ENCODE data around the gene ACOX3. TPM values are rescaled to one million over a fixed set of nuclear protein-coding genes. Genes with fewer than 3 reads are reported as not detected.

Gene ACOX3
- total and polyA plus RNA-seq, 10 of the 15 experiments (the other 5 are each of a cell fraction or from before 2014, with no cell fraction given) = 2.0 to 24.5 (median 14.0) TPM

- TF ChIP-seq BACH1 (IDR thresholded peaks at IDR 0.05; ENCODE audit: borderline replicate concordance) = no peak
Measured at GRCh38 chr4:8472689-8473197, 32.2 kb upstream of the ACOX3 start (continued).

- no peak overlapping the region for H3K9ac ChIP-seq (ENCODE audit: control insufficient read depth, insufficient read depth, low read length)
- ChIA-PET POLR2A (no interaction called here), SMC1A (ENCODE audit: uncharacterized antibody, unreplicated experiment) (interaction anchor here (1.7 kb wide), 1 partner anchor 14 kb away, joined by 3 read pairs; no protein-coding TSS in a partner anchor), RAD21 (ENCODE audit: unreplicated experiment) (no interaction called here), CTCF (interaction anchor here (0.6 to 0.9 kb wide), 2 partner anchors 75 to 133 kb away, joined by 3 read pairs; no protein-coding TSS in a partner anchor)
- no TSS peak for BruUV-seq (replicated peaks)
- FAIRE-seq = no peak
- H3K4me3 ChIP-seq = no peak overlapping the region
- in situ Hi-C loops (cut with MboI) (no loop called here), intact Hi-C loops (cut with micrococcal nuclease; ENCODE audit: unreplicated experiment) (no loop called here)
- no peak for TF ChIP-seq TARDBP (IDR thresholded peaks at IDR 0.05; ENCODE audit: borderline replicate concordance)
- TF ChIP-seq LARP7 (IDR thresholded peaks at IDR 0.05) = no peak
- no peak for TF ChIP-seq FOXM1 (IDR thresholded peaks at IDR 0.05; ENCODE audit: low read depth, low read length)
- TF ChIP-seq TCF7 (IDR thresholded peaks at IDR 0.05; ENCODE audit: borderline replicate concordance) = no peak
- no peak for TF ChIP-seq SPI1 (IDR thresholded peaks at IDR 0.05; ENCODE audit: borderline replicate concordance, insufficient read depth, low read depth, low read length)
- H3K9me3 ChIP-seq (replicated peaks; ENCODE audit: control insufficient read depth, insufficient read depth, low read length) = no peaks in the 10 kb centered on the region
- peaks cover 9 to 12% of the 10 kb centered on the region in 2 experiments for H3K36me3 ChIP-seq (ENCODE audit: control insufficient read depth in 2 of 2, insufficient read depth in 2 of 2, low read length in 1 of 2)
- no peaks in the 10 kb centered on the region for H3K27me3 ChIP-seq (replicated peaks in 1 of 2; ENCODE audit: control insufficient read depth in 2 of 2, insufficient read depth in 2 of 2, low read length in 1 of 2)
- 87% methylated on average over 8 of the region's 8 CpGs for WGBS (ENCODE audit: insufficient coverage, insufficient replicate concordance, low lambda C conversion rate, missing lambda C conversion rate)
- DNase-seq (ENCODE audit: low read depth, low spot score) = no peak
- H4K20me1 ChIP-seq (ENCODE audit: control insufficient read depth, insufficient read depth) = no peaks in the 10 kb centered on the region
- no peaks in the 10 kb centered on the region for H3K79me2 ChIP-seq (ENCODE audit: control insufficient read depth, insufficient read depth, low read length)
- no peak overlapping the region for H2AFZ ChIP-seq (ENCODE audit: control insufficient read depth, low read depth, low read length)
- no peak for ATAC-seq
- no peak overlapping the region for H3K27ac ChIP-seq (ENCODE audit: control insufficient read depth, insufficient read depth)
- H3K4me2 ChIP-seq (ENCODE audit: control insufficient read depth, insufficient read depth) = no peak overlapping the region
- no peaks in the 10 kb centered on the region for H3K4me1 ChIP-seq (ENCODE audit: control insufficient read depth, insufficient read depth, low read length)
Measured at GRCh38 chr4:8472158-8472688, 31.7 kb upstream of the ACOX3 start.
